Frontal cortex (tissue), 4 donors: ENCODE results near the gene IZUMO1. TPM values are rescaled to one million over a fixed set of nuclear protein-coding genes. Genes with fewer than 3 reads are reported as not detected.
"Not testable (repeated sequence)": the region's sequence is repeated elsewhere in the genome, so short reads cannot be mapped to it uniquely, and the experiment has no call there.

Experiments
- DNase-seq, 2 donors: peaks; one replicate each; pipeline ENCODE4 v3.0.0; 2012; ENCODE audit warnings: low spot score in 2 of 2
- FAIRE-seq: peaks from 2 replicates; lab custom pipeline; 2012; peaks lifted over from hg19 to GRCh38; lab: Jason Lieb, UNC
- total RNA-seq: library from RNA; depleted of rRNA; stranded (reverse); fragments of >200 nt; gene quantifications from one replicate; pipeline ENCODE4 v1.2.3, GENCODE V29; 2014
- donor health status: control.
- donor health status: control.
- donor health status: control.

Gene IZUMO1
- total RNA-seq, 1 donor from 2014 or later: not detected

GRCh38 chr19:48718106-48718505, 28.6 kb downstream of the IZUMO1 start:
- not testable (repeated sequence) for DNase-seq, FAIRE-seq

DNA sequence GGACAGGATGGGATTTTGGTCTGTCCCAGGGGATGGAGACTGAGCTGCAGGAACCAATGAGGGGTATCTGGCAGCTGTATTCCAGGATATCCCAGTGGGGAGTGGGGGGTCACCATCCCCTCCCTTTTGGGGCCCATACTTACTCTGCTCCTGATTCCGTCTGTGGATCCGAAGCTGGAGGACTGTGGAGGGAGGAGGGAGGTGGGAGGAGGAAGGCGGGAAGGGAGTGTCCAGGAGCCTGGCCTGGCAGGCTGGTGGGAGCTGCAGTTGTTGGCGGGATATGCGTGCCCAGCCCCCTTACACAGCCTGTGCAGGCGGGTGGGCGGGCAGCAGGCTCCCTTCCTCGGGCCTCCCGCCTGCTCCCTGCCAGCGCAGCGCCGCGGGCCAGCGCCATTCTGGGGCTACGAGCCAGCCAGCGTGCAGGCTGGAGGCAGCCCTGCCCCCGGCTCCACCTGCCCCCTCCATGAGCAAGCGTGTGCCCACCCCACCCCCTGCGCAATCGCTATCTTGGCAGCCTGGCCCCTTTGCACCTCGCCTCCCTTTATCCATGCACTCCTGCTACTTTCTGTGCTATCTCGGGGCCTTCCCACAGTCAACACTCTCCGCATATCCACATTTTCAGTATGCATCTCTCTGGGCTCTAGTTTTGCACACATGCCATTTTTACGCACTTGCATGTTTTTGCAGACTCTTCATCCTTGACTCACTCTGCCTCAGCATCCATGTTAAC, 30.0 kb downstream of the IZUMO1 start:
- DNase-seq: peak; percentile 56 to 66

DNA sequence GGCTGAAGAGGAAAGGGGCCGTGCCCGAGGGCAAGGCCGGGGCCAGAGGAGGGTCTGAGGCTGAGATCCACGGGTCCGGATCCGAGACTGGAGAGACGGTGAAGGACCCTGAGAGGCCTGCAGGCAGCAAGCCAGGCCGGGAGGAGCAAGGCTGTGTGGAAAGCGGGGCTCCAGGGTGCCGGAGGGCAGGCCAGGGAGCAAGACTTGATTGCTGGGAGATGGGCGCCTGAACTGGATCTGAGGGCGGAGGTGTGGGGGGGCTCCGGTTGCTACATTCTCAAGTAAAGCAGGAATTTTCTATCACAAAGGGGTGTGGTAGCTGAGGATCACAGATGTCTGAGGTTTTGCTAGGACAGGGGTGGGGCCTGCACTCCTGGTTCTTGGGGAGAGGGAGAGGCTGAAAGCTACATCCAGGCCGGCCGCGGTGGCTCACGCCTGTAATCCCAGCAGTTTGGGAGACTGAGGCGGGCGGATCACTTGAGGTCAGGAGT, 31.0 kb downstream of the IZUMO1 start:
- FAIRE-seq (no peak), DNase-seq (no peak)

More for the DNA sequence above, 30.0 kb downstream of the IZUMO1 start:
- no peak for FAIRE-seq

- FAIRE-seq: no peak
- DNase-seq: no peak
Measured at GRCh38 chr19:48714759-48715675, 31.7 kb downstream of the IZUMO1 start.

- peak; percentile 99 for DNase-seq
- FAIRE-seq: peak; percentile 95
Measured at GRCh38 chr19:48713864-48714755, 32.6 kb downstream of the IZUMO1 start.

DNA sequence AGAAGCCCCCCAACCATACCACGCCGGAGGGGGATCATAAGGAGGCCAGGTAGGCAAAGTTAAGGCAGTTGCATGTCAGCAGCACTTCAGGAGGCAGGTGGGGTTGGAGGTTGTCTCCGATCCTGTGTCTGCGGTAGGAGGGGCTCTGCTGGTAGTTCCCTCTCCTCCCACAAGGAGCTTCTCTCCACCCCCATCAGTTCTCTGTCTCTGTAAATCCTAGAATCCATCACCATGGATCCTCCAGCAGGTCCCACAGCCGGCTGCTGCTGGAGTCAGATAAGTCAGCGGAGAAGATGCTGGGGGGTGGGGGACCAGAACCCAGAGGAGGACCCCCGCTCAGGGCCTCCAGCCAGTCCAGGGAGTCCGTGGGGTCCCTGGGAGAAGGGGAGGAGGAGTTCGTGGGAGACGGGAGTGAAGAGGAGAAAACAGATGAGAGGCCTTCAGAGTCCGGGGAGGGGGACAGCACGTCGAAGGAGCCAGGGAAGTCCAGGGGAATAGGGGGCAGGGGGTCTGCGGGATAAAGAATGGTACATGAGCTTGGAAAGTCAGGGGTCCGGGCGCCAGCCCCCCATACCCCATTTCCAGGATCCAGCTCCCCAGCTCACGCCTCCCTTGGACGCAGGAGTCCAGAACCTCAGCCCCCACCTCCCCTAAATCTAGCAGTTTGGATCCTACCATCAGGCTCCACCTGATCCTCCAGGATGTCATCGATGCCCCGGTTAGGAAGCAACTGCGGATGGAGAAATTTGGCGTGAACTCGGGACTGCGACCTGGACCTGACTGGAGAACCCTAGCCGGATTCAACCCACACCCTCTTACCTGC, 33.5 kb downstream of the IZUMO1 start:
- FAIRE-seq: no peak
- no peak for DNase-seq

DNA sequence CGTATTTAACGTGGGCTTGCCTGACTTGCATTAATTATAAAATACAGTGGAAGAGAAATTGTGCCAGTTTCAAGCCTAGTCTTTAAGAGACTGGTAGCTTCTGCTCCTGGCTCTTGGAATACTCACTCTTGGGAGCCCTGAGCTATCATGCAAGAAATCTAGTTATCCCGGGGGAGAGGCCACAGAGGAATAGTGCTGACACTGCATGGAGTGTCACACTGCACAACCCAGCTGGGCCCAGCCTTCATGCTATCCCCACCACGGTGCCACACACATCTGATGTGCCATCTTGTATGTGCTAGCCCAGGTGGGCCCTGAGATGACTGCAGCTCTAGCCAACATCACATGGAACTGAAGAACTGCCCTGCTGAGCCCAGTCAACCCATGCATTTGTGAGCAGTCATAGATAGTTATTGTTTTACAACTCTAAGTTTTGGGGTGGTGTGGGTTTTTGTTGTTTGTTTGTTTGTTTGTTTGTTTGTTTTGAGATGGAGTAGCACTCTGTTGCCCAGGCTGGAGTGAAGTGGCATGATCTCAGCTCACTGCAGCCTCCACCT, 35.5 kb downstream of the IZUMO1 start:
- DNase-seq (no peak), FAIRE-seq (no peak)

DNA sequence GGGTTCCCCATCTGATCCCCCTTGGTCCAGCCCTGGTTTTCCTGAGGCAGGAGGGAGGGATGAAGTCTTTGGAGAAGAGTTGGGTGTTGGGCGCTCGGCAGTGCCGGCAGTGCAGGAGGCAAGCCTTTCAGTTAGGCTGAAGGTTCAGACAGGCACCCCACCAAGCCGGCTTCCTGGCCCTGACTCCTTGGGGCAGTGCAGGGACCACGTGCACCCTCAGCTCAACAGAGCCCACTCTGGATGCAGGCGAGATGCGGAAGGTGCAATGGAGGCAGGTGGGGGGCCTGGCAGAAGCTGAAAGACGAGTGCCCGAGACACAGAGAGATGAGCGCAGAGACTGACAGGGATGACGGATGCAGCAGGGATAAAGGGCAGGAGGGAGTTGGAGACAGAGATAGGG, 38.2 kb downstream of the IZUMO1 start:
- FAIRE-seq (no peak), DNase-seq (no peak)

- FAIRE-seq: no peak
- no peak for DNase-seq
Measured at GRCh38 chr19:48705431-48705830, 41.3 kb downstream of the IZUMO1 start.

DNA sequence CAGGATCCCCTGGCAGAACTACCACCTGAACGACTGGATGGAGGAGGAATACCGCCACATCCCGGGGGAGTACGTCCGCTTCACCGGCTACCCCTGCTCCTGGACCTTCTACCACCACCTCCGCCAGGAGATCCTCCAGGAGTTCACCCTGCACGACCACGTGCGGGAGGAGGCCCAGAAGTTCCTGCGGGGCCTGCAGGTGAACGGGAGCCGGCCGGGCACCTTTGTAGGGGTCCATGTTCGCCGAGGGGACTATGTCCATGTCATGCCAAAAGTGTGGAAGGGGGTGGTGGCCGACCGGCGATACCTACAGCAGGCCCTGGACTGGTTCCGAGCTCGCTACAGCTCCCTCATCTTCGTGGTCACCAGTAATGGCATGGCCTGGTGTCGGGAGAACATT, 43.4 kb downstream of the IZUMO1 start:
- FAIRE-seq: no peak

DNA sequence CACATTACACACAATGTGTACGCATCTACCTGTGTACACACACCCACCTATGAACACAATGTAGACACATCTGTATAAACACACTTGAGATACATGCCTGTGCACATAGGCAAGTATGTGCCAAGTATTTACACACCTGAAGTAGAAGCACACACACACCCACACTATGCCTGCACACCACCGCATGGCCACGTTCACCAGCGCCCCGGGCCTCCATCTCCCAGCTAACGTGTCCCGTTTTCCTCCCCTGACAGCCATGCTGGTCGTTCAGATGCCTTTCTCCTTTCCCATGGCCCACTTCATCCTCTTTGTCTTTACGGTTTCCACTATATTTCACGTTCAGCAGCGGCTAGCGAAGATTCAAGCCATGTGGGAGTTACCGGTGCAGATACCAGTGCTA, 44.0 kb downstream of the IZUMO1 start:
- FAIRE-seq (no peak), DNase-seq (no peak)

More for the DNA sequence above, 43.4 kb downstream of the IZUMO1 start:
- DNase-seq: no peak

DNA sequence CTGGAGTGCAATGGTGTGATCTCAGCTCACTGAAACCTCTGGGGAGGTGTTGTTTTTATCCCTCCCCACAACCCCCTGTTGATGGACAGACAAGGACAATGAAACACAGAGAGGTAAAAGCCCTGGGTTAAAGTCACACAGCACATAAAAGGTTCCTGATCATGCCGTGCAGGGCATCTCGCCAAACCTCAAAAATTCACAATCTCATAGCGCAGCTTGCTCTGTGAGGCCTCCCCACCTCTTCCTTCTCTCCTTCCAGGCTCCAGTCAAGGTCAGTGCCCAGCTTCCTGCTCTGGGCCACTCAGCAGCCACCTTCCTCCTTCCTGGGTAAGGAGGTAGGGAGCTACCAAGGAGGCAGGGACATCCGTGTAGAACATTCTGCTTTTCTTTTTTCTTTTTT, 48.7 kb downstream of the IZUMO1 start:
- FAIRE-seq (no peak), DNase-seq (no peak)

- FAIRE-seq (no peak), DNase-seq (no peak)
Measured at GRCh38 chr19:48696353-48697010, 50.2 kb downstream of the IZUMO1 start.

DNA sequence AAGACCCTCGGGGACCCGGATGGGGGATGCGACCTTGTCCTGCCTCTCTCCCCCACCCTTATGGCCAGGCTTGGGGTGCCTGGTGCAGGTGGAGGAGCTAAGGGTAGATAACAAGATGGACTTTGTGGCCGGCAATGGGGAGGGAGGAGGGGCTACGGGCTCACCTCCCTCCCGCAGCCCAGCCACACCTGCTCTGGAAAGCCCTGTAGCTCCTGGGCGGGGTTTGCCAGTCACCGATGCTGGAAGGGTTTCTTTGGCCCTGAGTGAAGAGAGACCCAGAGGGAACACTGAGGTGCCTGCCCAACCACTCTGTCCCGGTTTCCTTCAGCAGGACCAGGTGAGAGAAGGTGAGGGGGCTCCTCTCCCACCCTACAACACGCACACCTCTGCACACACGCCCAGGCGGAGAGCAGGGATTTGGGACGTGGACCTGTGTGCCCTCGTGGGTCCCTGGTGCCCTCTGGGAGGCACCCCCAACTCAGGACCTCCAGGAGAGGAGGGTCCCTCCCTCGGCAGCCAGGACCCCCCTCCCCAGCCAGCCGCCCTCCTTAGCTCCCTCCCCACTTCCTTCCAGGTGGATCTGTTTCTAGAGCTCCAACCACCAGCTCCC, 50.9 kb downstream of the IZUMO1 start, which contains the start of gene FUT2:
Gene FUT2, plus strand, starts transcription at position 229 of the 610 bp plus-strand sequence. CDS start 6,986 bp downstream, outside the sequence.
- DNase-seq (no peak), FAIRE-seq (no peak)

- DNase-seq, FAIRE-seq: not testable (repeated sequence)
Measured at GRCh38 chr19:48693629-48694028, 53.1 kb downstream of the IZUMO1 start.
